MM.1S (cell line): Measurements from ENCODE around the gene COP1.

Source experiments
- DNase-seq: peaks from one replicate; pipeline ENCODE4 v3.0.0-alpha.2; 2015
- H2AFZ ChIP-seq: fragments of 300-600 bp; sonication (generic); 2 replicates; pipeline ENCODE4 v1.6.0; 2016; ENCODE audit warnings: antibody characterized with exemption, low read length
- H3F3A ChIP-seq: fragments of 300-600 bp; sonication (generic); 2 replicates; pipeline ENCODE4 v1.6.1; 2016; ENCODE audit warnings: mild to moderate bottlenecking, antibody characterized with exemption, low read length, moderate library complexity, mixed read lengths; ENCODE audit not compliant: insufficient read depth
- H3K27ac ChIP-seq: fragments of 300-600 bp; sonication (generic); 2 replicates; pipeline ENCODE4 v1.5.1; 2016; ENCODE audit warnings: mild to moderate bottlenecking, low read length
- H3K27me3 ChIP-seq: fragments of 300-600 bp; sonication (generic); replicated peaks from 2 replicates; pipeline ENCODE4 v1.6.0; 2016; ENCODE audit warnings: low read length; ENCODE audit not compliant: insufficient read depth
- H3K36me3 ChIP-seq: fragments of 300-600 bp; sonication (generic); replicated peaks from 2 replicates; pipeline ENCODE4 v1.6.1; 2016; ENCODE audit warnings: mild to moderate bottlenecking, low read length, mixed read lengths; ENCODE audit not compliant: insufficient read depth
- H3K4me1 ChIP-seq: fragments of 300-600 bp; sonication (generic); 2 replicates; pipeline ENCODE4 v1.6.1; 2016; ENCODE audit warnings: low read length, mixed read lengths
- H3K4me2 ChIP-seq: fragments of 300-600 bp; sonication (generic); 2 replicates; pipeline ENCODE4 v1.6.0; 2016; ENCODE audit warnings: low read depth, low read length
- H3K4me3 ChIP-seq: fragments of 300-600 bp; sonication (generic); 2 replicates; pipeline ENCODE4 v1.5.1; 2016; ENCODE audit warnings: low read length, mixed read lengths
- H3K79me2 ChIP-seq: fragments of 300-600 bp; sonication (generic); 2 replicates; pipeline ENCODE4 v1.6.1; 2016; ENCODE audit warnings: mixed run types, low read length, mixed read lengths
- H3K9ac ChIP-seq: fragments of 300-600 bp; sonication (generic); 2 replicates; pipeline ENCODE4 v1.6.1; 2016; ENCODE audit warnings: low read length, mixed read lengths
- H3K9me2 ChIP-seq: fragments of 300-600 bp; sonication (generic); replicated peaks from 2 replicates; pipeline ENCODE4 v1.6.1; 2016; ENCODE audit warnings: mild to moderate bottlenecking, low read length, mixed read lengths; ENCODE audit not compliant: insufficient read depth
- H3K9me3 ChIP-seq: fragments of 300-600 bp; sonication (generic); replicated peaks from 2 replicates; pipeline ENCODE4 v1.6.1; 2016; ENCODE audit warnings: mild to moderate bottlenecking, low read length, mixed read lengths; ENCODE audit not compliant: insufficient read depth
- H4K20me1 ChIP-seq: fragments of 300-600 bp; sonication (generic); 2 replicates; pipeline ENCODE4 v1.6.1; 2016; ENCODE audit warnings: mild to moderate bottlenecking, low read length, moderate library complexity, mixed read lengths; ENCODE audit not compliant: insufficient read depth
- EZH2 ChIP-seq: fragments of 300-600 bp; sonication (generic); optimal IDR thresholded peaks from 2 replicates; pipeline ENCODE3; 2017; ENCODE audit warnings: low read depth, mild to moderate bottlenecking, antibody characterized with exemption, low read length, mixed read lengths
- EZH2phosphoT487 ChIP-seq: fragments of 300-600 bp; sonication (generic); IDR thresholded peaks from 2 replicates; pipeline ENCODE4 v1.6.1; 2018; ENCODE audit warnings: antibody characterized with exemption, low read length
- TF ChIP-seq, protein P1 (sequence below): fragments of 300-600 bp; sonication (generic); IDR thresholded peaks from 2 replicates; pipeline ENCODE4 v1.5.1; 2016; ENCODE audit warnings: antibody characterized with exemption, low read length, mixed read lengths

Gene COP1

DNA sequence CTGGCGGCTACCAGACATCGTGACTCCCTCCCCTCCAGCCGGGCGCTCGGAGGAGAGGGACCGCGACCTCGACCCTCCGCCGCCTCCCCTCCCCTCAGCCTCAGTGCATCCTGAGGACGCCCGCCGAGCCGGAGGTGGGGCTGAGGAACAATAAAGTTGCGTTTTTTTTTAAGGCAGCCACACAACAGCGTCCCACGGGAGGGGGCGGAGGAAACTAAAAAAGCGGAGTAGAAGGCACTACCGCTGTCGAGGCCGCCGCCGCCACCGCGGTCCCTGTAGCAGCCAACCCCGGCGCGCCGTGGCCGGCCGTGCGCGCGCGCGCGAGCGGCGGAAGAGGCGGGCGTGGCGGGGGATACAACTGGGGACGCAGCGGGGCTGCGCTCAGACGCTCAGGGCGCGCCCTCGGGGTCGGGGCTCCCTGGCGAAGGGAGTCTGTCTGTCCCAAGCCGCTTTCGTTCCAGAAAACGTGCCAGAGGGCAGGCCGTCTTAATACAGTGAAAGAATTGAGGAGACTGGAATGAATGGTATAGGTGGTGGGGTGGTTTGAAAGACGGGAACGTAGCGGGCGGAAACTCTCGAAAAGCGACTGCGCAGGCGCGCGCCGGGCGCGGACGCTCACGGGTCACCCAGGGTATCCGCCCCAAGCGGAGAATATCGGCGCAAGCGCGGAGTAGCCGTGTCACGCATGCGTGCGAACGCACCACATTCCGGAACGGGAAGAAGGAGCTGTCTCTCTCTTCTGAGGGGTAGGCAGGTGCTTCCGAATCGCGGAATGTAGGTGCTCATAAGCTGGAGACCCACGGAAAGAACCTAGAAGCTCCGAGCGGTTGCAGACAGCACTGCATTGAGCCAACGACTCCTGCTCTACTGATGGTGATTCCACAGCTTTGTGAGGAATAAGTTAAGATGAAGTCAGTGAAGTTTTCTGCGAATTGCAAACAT is at the start of gene COP1:
TSS of gene COP1 (minus strand) at position 326 of the 942 bp plus-strand sequence. CDS start at position 18, 308 bp downstream.
- peak within 1 kb of the TSS; percentile 82 for H3K27ac ChIP-seq

DNA sequence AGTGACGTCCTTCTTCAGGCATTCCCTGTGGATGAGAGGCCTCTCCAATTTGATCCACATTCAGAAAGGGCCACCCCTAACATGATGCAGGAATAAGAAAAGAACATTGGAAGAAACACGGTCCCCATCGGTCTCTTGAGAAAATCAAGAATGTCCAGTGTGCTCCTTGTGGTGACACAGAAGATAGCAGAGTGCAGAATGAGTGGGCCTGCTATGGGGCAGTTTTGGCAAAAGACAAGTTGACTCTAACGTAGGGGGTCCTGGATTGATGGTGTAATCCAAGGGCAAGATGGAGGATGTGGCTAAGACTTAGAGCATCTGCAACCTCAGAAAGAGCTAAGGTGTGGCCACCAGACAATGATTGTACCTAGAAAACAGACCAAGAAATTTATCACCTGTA is 45.1 kb upstream of the COP1 start:
- H3K27me3 ChIP-seq: no peaks in the 10 kb centered on the region
- no peaks in the 10 kb centered on the region for H3F3A ChIP-seq
- no peak for TF ChIP-seq EZH2
- no peak overlapping the region for H3K27ac ChIP-seq
- H3K36me3 ChIP-seq: no peaks in the 10 kb centered on the region
- no peaks in the 10 kb centered on the region for H3K9me3 ChIP-seq
- H3K4me3 ChIP-seq: no peak overlapping the region
- H2AFZ ChIP-seq: no peak overlapping the region
- H3K4me1 ChIP-seq: no peaks in the 10 kb centered on the region
- H3K9me2 ChIP-seq: no peaks in the 10 kb centered on the region
- no peaks in the 10 kb centered on the region for H3K79me2 ChIP-seq
- no peak overlapping the region for H3K9ac ChIP-seq
- no peak overlapping the region for H3K4me2 ChIP-seq
- no peak for DNase-seq
- H4K20me1 ChIP-seq: no peaks in the 10 kb centered on the region

More for the DNA sequence above, at the start of gene COP1:
- no peaks in the 10 kb centered on the region for H3K9me3 ChIP-seq
- no peaks in the 10 kb centered on the region for H3K36me3 ChIP-seq
- TF ChIP-seq, protein P1, sequence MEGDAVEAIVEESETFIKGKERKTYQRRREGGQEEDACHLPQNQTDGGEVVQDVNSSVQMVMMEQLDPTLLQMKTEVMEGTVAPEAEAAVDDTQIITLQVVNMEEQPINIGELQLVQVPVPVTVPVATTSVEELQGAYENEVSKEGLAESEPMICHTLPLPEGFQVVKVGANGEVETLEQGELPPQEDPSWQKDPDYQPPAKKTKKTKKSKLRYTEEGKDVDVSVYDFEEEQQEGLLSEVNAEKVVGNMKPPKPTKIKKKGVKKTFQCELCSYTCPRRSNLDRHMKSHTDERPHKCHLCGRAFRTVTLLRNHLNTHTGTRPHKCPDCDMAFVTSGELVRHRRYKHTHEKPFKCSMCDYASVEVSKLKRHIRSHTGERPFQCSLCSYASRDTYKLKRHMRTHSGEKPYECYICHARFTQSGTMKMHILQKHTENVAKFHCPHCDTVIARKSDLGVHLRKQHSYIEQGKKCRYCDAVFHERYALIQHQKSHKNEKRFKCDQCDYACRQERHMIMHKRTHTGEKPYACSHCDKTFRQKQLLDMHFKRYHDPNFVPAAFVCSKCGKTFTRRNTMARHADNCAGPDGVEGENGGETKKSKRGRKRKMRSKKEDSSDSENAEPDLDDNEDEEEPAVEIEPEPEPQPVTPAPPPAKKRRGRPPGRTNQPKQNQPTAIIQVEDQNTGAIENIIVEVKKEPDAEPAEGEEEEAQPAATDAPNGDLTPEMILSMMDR: peak; percentile 20; the same call in 1 of the 2 replicates
- TF ChIP-seq EZH2: no peak
- peak within 1 kb of the TSS; percentile 98 for H3K4me3 ChIP-seq
- peaks cover 10% of the 10 kb centered on the region for H3K4me1 ChIP-seq
- no peaks in the 10 kb centered on the region for H3K27me3 ChIP-seq
- H3K4me2 ChIP-seq: peak within 1 kb of the TSS; percentile 84
- DNase-seq: peak; percentile 100
- peaks cover 6% of the 10 kb centered on the region for H4K20me1 ChIP-seq
- peak within 1 kb of the TSS; percentile 95 for H2AFZ ChIP-seq
- peaks cover 47% of the 10 kb centered on the region for H3K79me2 ChIP-seq
- H3K9me2 ChIP-seq: no peaks in the 10 kb centered on the region
- H3K9ac ChIP-seq: peak within 1 kb of the TSS; percentile 93
- peaks cover 28% of the 10 kb centered on the region for H3F3A ChIP-seq

GRCh38 chr1:176244851-176245250 is 37.8 kb upstream of the COP1 start:
- Histone ChIP-seq H3K4me1 (no peaks in the 10 kb centered on the region), H3K9ac (no peak overlapping the region), H3K36me3 (no peaks in the 10 kb centered on the region), H3K4me2 (no peak overlapping the region), H3K9me3 (no peaks in the 10 kb centered on the region), H3K4me3 (no peak overlapping the region), H3K9me2 (no peaks in the 10 kb centered on the region), H3K27ac (no peak overlapping the region), H3K27me3 (no peaks in the 10 kb centered on the region), H3K79me2 (no peaks in the 10 kb centered on the region), H2AFZ (no peak overlapping the region), H4K20me1 (no peaks in the 10 kb centered on the region), H3F3A (no peaks in the 10 kb centered on the region)
- TF ChIP-seq, protein P1: no peak
- TF ChIP-seq EZH2: no peak
- TF ChIP-seq EZH2phosphoT487: no peak
- DNase-seq: no peak

- Histone ChIP-seq H3K4me3 (no peak overlapping the region), H2AFZ (no peak overlapping the region), H3K79me2 (no peaks in the 10 kb centered on the region), H3K9me3 (no peaks in the 10 kb centered on the region), H3K27me3 (no peaks in the 10 kb centered on the region), H4K20me1 (no peaks in the 10 kb centered on the region), H3K36me3 (no peaks in the 10 kb centered on the region), H3K9ac (no peak overlapping the region), H3K4me2 (no peak overlapping the region), H3K9me2 (no peaks in the 10 kb centered on the region), H3F3A (no peaks in the 10 kb centered on the region), H3K4me1 (no peaks in the 10 kb centered on the region), H3K27ac (no peak overlapping the region)
- DNase-seq: no peak
- TF ChIP-seq EZH2phosphoT487 (no peak), EZH2 (no peak)
- TF ChIP-seq, protein P1: no peak
Measured at GRCh38 chr1:176243746-176244145, 36.7 kb upstream of the COP1 start.
